ENCODE data around the gene ELFN2.

DNA sequence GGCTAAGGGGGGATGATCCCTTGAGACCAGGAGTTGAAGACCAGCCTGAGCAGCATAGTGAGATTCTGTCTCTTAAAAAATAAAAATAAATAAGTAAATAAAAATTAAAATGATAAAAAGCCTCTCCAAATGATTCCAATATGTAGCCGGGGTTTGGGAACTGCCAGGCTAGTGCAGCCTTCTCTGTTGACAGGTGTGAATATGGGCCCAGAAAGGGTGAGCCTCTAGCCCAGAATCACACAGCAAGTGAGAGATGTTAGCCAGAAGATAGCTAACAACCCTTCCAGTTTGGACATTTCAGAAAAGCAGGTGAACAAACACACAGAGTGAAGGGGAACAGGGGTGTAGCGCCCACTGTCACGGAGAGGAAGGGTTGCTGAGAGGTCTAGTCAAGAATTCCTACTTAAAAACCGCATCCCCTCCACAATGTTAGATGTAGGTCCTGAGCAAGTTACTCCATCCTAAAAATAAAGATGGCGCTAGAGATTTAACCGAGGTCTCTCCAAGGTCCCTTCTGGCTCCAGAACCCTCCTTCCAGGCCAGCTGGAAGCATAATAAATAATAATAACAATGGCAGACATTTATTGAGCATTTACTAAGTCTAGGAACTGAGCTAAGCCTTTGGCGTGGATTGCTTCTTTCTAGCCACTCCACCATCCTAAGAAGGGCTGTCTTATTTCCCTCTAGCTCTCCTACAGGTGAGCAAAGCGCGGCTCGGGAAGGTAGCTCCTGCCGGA, 93.4 kb downstream of the ELFN2 start:
- TF ChIP-seq, protein P1, sequence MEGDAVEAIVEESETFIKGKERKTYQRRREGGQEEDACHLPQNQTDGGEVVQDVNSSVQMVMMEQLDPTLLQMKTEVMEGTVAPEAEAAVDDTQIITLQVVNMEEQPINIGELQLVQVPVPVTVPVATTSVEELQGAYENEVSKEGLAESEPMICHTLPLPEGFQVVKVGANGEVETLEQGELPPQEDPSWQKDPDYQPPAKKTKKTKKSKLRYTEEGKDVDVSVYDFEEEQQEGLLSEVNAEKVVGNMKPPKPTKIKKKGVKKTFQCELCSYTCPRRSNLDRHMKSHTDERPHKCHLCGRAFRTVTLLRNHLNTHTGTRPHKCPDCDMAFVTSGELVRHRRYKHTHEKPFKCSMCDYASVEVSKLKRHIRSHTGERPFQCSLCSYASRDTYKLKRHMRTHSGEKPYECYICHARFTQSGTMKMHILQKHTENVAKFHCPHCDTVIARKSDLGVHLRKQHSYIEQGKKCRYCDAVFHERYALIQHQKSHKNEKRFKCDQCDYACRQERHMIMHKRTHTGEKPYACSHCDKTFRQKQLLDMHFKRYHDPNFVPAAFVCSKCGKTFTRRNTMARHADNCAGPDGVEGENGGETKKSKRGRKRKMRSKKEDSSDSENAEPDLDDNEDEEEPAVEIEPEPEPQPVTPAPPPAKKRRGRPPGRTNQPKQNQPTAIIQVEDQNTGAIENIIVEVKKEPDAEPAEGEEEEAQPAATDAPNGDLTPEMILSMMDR (IDR thresholded peaks at IDR 0.05): no peak
- no peak for TF ChIP-seq POLR2A (IDR thresholded peaks at IDR 0.05)
